ACC112 (cell line): ENCODE data around the gene SQSTM1.

ENCODE experiments used
- H2AFZ ChIP-seq: fragments of 200-600 bp; sonication (generic); one replicate; pipeline ENCODE4 v1.6.0; 2017; ENCODE audit warnings: antibody characterized with exemption, low read length; ENCODE audit not compliant: unreplicated experiment
- H3K27ac ChIP-seq: fragments of 200-600 bp; sonication (generic); 2 replicates; pipeline ENCODE4 v1.5.1; 2014; ENCODE audit warnings: low read depth, mild to moderate bottlenecking, antibody characterized with exemption, low read length, moderate library complexity
- H3K27me3 ChIP-seq: fragments of 200-600 bp; sonication (generic); 2 replicates; pipeline ENCODE4 v1.6.1; 2014; ENCODE audit warnings: mild to moderate bottlenecking, antibody characterized with exemption, low read length, moderate library complexity, mixed read lengths; ENCODE audit not compliant: insufficient read depth
- H3K36me3 ChIP-seq: fragments of 200-600 bp; sonication (generic); 2 replicates; pipeline ENCODE4 v1.6.1; 2016; ENCODE audit warnings: mild to moderate bottlenecking, antibody characterized with exemption, low read length, moderate library complexity, mixed read lengths; ENCODE audit not compliant: insufficient read depth
- H3K4me1 ChIP-seq: fragments of 200-600 bp; sonication (generic); one replicate; pipeline ENCODE4 v1.6.1; 2016; ENCODE audit warnings: low read length, mixed read lengths; ENCODE audit not compliant: insufficient read depth, unreplicated experiment, control insufficient read depth
- H3K4me3 ChIP-seq: fragments of 200-600 bp; sonication (generic); 2 replicates; pipeline ENCODE4 v1.5.1; 2014; ENCODE audit warnings: mild to moderate bottlenecking, low read depth, low read length
- H3K79me2 ChIP-seq: fragments of 200-600 bp; sonication (generic); one replicate; pipeline ENCODE4 v1.6.0; 2016; ENCODE audit warnings: low read length; ENCODE audit not compliant: control insufficient read depth, unreplicated experiment, insufficient read depth

The SQSTM1 gene

DNA sequence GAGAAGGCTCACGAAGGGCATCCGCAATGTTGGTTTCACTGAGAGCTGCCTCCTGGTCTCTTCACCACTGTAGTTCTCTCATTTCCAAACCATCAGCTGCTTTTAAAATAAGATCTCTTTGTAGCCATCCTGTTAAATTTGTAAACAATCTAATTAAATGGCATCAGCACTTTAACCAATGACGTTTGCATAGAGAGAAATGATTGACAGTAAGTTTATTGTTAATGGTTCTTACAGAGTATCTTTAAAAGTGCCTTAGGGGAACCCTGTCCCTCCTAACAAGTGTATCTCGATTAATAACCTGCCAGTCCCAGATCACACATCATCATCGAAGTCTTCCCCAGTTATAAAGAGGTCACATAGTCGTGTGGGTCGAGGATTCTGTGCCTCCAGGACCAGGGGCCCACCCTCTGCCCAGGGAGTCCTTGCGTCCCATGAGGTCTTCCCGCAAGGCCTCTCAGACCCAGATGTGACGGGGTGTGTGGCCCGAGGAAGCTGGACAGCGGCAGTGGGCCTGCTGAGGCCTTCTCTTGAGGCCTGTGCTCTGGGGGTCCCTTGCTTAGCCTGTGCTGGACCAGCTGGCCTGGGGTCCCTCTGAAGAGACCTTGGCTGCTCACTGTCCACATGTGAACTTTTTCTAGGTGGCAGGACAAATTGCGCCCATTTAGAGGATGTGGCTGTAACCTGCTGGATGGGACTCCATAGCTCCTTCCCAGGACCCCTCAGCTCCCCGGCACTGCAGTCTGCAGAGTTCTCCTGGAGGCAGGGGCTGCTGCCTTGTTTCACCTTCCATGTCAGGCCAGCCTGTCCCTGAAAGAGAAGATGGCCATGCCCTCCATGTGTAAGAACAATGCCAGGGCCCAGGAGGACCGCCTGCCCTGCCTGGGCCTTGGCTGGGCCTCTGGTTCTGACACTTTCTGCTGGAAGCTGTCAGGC, 16.6 kb downstream of the SQSTM1 start:
- H3K4me1 ChIP-seq, result peaks cover 3% of the 10 kb centered on the region
- no peaks in the 10 kb centered on the region for H3K27me3 ChIP-seq
- no peak overlapping the region for H2AFZ ChIP-seq
- peak overlapping the region; percentile 34 for H3K27ac ChIP-seq
- H3K4me3 ChIP-seq, result no peak overlapping the region
- peaks cover 38% of the 10 kb centered on the region for H3K36me3 ChIP-seq
- H3K79me2 ChIP-seq, result no peaks in the 10 kb centered on the region

- H3K36me3 ChIP-seq, result peaks cover 22% of the 10 kb centered on the region; the same call in 1 of the 2 replicates
- H3K4me1 ChIP-seq, result peaks cover 3% of the 10 kb centered on the region
- no peaks in the 10 kb centered on the region for H3K27me3 ChIP-seq
- no peak overlapping the region for H2AFZ ChIP-seq
- no peak overlapping the region for H3K27ac ChIP-seq
- no peaks in the 10 kb centered on the region for H3K79me2 ChIP-seq
- no peak overlapping the region for H3K4me3 ChIP-seq
Observed at GRCh38 chr5:179839328-179840256, 18.9 kb downstream of the SQSTM1 start.

- H3K4me3 ChIP-seq, result no peak overlapping the region
- no peaks in the 10 kb centered on the region for H3K27me3 ChIP-seq
- H3K4me1 ChIP-seq, result peaks cover 3% of the 10 kb centered on the region
- H3K36me3 ChIP-seq, result peaks cover 25% of the 10 kb centered on the region; the same call in 1 of the 2 replicates
- no peaks in the 10 kb centered on the region for H3K79me2 ChIP-seq
- H2AFZ ChIP-seq, result no peak overlapping the region
- no peak overlapping the region for H3K27ac ChIP-seq
Observed at GRCh38 chr5:179840321-179840720, 19.6 kb downstream of the SQSTM1 start.

DNA sequence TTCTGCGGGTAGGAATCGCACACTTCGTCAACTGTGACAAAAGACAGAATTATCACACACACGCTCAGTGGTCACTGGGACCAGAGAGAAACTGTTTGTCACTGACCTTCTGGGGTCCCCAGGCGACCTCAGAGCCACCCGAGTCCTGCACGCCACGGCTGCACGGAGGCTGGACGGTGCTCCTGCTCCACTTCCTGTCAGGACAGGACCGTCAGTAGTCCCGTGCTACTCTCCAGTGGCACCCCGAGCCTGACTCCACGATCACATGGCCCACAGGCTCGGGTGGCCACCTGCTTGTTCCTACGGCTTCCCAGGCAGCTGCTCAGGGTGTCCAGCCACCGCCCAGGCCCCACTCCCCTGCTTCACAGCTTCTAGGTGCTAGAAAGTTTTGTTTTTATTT, 20.1 kb downstream of the SQSTM1 start:
- H3K27ac ChIP-seq, result no peak overlapping the region
- no peaks in the 10 kb centered on the region for H3K79me2 ChIP-seq
- H3K27me3 ChIP-seq, result no peaks in the 10 kb centered on the region
- peaks cover 27% of the 10 kb centered on the region for H3K36me3 ChIP-seq
- no peak overlapping the region for H3K4me3 ChIP-seq
- H2AFZ ChIP-seq, result no peak overlapping the region
- peaks cover 3% of the 10 kb centered on the region for H3K4me1 ChIP-seq

DNA sequence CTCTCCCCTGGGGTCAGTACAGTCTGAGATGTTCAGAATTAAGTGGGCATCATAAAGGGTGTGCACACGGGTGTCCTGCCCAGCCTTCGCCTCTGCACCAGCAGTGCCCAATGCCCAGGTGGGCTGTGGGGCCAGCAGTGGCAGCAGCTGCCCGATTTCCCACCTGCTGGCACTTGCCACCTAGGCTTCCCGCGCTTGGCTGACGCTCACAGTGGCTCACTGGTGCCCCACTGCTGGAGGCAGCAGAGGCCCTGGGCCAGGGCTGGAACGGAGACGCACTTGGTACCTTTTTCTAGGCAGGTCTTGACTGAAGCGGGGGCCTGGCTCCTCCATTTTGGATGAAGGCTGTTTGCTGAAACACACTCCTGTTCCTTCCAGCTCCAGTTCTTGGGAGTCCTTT, 20.9 kb downstream of the SQSTM1 start:
- H3K4me1 ChIP-seq, result no peaks in the 10 kb centered on the region
- H2AFZ ChIP-seq, result no peak overlapping the region
- no peaks in the 10 kb centered on the region for H3K27me3 ChIP-seq
- H3K79me2 ChIP-seq, result no peaks in the 10 kb centered on the region
- no peak overlapping the region for H3K4me3 ChIP-seq
- peaks cover 27% of the 10 kb centered on the region for H3K36me3 ChIP-seq
- no peak overlapping the region for H3K27ac ChIP-seq

DNA sequence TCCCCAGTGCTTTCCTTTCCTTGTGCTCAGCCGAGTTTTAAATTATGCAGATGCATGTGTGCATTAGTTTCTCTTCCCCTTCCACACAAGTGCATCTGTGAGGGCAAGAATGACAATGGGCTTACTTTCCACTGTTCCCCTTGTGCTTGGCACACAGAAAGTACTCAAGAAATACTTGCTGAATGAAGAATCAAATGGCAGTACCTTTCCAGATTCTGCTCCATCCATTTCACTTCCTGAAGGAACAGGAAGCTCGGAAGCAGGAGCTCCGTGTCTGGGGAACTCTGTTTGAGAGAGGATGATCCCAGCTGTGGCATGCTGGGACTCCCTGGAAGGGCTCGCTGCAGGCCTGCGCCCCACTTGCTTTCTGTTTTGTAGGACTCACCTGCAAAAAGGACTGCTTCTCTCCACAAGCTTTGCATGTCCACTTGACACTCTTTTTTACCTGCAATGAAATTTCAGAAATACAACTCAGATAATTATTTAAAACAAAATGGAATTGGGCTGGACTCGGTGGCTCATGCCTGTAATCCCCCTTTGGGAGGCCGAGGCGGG, 32.4 kb downstream of the SQSTM1 start:
- H3K4me3 ChIP-seq, result no peak overlapping the region
- no peak overlapping the region for H3K27ac ChIP-seq
- H3K4me1 ChIP-seq, result no peaks in the 10 kb centered on the region
- no peak overlapping the region for H2AFZ ChIP-seq
- peaks cover 12% of the 10 kb centered on the region for H3K79me2 ChIP-seq
- no peaks in the 10 kb centered on the region for H3K27me3 ChIP-seq
- peaks cover 30% of the 10 kb centered on the region for H3K36me3 ChIP-seq

DNA sequence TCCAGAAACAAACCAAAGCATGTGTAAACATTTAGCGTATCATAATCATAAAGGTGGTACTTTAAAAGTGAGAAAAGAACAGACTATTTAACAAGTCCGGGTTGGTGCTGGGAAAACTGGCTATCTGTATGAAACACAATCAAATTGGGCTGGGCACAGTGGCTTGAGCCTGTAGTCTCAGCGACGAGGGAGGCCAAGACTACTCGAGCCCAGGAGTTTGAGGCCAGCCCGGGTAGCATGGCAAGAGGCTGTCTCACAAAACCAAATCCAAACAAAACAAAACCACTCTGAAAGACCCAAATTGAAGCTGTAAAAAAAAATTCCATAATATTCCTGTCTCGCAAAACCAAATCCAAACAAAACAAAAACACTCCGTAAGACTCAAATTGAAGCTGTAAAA, 33.7 kb downstream of the SQSTM1 start:
- peaks cover 23% of the 10 kb centered on the region for H3K36me3 ChIP-seq
- H3K27me3 ChIP-seq, result no peaks in the 10 kb centered on the region
- H3K27ac ChIP-seq, result no peak overlapping the region
- H3K4me1 ChIP-seq, result no peaks in the 10 kb centered on the region
- peaks cover 14% of the 10 kb centered on the region for H3K79me2 ChIP-seq
- H3K4me3 ChIP-seq, result no peak overlapping the region
- H2AFZ ChIP-seq, result no peak overlapping the region

DNA sequence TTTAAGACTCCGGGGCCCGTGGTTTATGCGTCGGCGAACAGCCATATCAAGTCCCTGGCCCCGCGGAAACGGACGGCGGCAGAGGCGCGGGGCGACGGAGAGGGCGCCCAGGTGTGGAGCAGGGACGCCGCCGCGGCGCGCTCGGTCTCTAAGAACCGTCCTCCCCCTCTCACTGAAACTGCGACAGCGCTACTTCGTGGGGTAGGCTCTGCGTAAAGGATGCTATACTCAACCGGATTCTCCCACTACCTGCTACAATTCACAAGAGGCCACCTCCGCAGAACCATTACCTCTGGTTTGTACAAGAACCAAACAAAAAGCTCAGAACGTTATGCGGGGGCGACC, 37.5 kb downstream of the SQSTM1 start:
- Histone ChIP-seq H3K4me1 (peaks cover 12% of the 10 kb centered on the region), H3K36me3 (peaks cover 14% of the 10 kb centered on the region; the same call in 1 of the 2 replicates), H3K27me3 (no peaks in the 10 kb centered on the region), H3K27ac (no peak overlapping the region), H2AFZ (peak overlapping the region; percentile 99), H3K4me3 (peak overlapping the region; percentile 98), H3K79me2 (peaks cover 14% of the 10 kb centered on the region)

- Histone ChIP-seq H3K36me3 (peaks cover 19% of the 10 kb centered on the region; the same call in 1 of the 2 replicates), H3K4me3 (peak within 1 kb of the TSS; percentile 98), H3K27me3 (no peaks in the 10 kb centered on the region), H2AFZ (peak within 1 kb of the TSS; percentile 99), H3K4me1 (peaks cover 12% of the 10 kb centered on the region), H3K27ac (peak within 1 kb of the TSS; percentile 17; the same call in 1 of the 2 replicates), H3K79me2 (peaks cover 14% of the 10 kb centered on the region)
Observed at GRCh38 chr5:179858586-179859427, 38.1 kb downstream of the SQSTM1 start, which contains the start of gene MRNIP. TSS of gene MRNIP (minus strand) at chr5:179858817. CDS start at chr5:179858796, 21 bp downstream.
